Measurements from ENCODE around the gene RCOR2.

Gene RCOR2

DNA sequence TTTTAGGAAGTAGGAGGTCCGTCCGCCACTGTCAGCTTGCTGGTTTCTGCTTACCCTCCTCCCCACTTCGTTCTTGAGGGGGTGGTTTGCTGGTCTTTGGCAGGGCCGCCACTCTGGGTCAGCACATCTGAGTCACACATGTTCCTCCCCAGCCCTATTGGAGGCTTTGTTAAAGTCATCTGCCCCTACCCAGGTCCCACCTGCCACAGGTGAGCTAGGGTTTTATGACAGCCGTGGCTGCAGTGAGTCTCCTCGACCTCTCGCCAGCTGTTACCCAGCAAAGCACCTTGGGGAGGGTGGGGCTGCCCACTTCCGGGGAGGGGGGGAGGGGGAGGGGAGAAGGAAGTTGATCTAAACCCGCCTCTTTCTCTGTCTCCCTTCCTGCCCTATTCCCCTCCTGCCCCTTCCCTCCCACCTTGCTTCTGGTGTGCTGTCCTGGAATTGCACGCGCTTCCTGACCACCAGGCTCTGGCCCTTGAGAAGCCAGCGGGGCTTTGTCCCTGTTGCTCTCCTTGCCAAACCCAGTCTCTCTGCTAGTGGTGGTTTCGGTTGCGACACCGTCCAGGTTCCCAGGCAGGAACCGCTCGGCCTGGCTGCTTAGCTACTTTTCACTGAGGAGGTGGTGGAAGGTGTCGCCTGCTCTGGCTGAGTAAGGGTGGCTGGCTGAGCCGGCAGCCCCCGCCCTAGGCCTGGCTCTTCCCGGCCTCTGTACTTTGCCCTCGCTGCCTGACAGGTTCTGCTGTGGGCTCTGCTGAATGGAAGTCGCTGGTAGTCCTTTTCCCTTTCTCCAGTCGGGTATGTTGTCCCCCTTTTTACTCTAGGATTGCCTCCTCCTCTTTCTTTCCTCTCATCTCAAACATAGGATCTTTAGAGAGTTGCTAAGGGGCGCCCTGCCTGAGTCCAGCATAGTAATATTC, 28.5 kb downstream of the RCOR2 start:
- peak overlapping the region; percentile 19 to 64; a peak in 3 of 4 replicates for H3K4me3 ChIP-seq (ENCODE audit: low read depth in 1 of 2, low read length in 2 of 2)
- no peaks in the 10 kb centered on the region for H3K27me3 ChIP-seq (ENCODE audit: insufficient read depth, low read length, poor library complexity)
- peaks cover 35% of the 10 kb centered on the region for H3K4me1 ChIP-seq (ENCODE audit: insufficient read depth, low read length)
- ATAC-seq (ENCODE audit: insufficient read depth, low read depth) (peak; percentile 91), DNase-seq (peak; percentile 82)
- H3K4me2 ChIP-seq (ENCODE audit: insufficient read depth, low read length), result peak overlapping the region; percentile 86
- peaks cover 75% of the 10 kb centered on the region for H4K20me1 ChIP-seq (ENCODE audit: insufficient read depth, low read length)
- H3K9me3 ChIP-seq (ENCODE audit: insufficient read depth, low read length, severe bottlenecking), result no peaks in the 10 kb centered on the region
- peak overlapping the region; percentile 90 for H3K27ac ChIP-seq (ENCODE audit: low read length)
- peak overlapping the region; percentile 60 for H3K9ac ChIP-seq (ENCODE audit: low read depth, low read length)
- TF ChIP-seq, protein P1, sequence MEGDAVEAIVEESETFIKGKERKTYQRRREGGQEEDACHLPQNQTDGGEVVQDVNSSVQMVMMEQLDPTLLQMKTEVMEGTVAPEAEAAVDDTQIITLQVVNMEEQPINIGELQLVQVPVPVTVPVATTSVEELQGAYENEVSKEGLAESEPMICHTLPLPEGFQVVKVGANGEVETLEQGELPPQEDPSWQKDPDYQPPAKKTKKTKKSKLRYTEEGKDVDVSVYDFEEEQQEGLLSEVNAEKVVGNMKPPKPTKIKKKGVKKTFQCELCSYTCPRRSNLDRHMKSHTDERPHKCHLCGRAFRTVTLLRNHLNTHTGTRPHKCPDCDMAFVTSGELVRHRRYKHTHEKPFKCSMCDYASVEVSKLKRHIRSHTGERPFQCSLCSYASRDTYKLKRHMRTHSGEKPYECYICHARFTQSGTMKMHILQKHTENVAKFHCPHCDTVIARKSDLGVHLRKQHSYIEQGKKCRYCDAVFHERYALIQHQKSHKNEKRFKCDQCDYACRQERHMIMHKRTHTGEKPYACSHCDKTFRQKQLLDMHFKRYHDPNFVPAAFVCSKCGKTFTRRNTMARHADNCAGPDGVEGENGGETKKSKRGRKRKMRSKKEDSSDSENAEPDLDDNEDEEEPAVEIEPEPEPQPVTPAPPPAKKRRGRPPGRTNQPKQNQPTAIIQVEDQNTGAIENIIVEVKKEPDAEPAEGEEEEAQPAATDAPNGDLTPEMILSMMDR (IDR thresholded peaks at IDR 0.05; ENCODE audit: borderline replicate concordance, extremely low read depth, low read length, poor library complexity, severe bottlenecking), result no peak
- no peak for TF ChIP-seq EZH2 (IDR thresholded peaks at IDR 0.05; ENCODE audit: borderline replicate concordance, low read depth, low read length, severe bottlenecking)
- peaks cover 26% of the 10 kb centered on the region for H3K36me3 ChIP-seq (ENCODE audit: insufficient read depth, low read length)
- H2AFZ ChIP-seq (ENCODE audit: low read depth, low read length), result peak overlapping the region; percentile 77
- H3K79me2 ChIP-seq (ENCODE audit: insufficient read depth, low read length), result peaks cover 91% of the 10 kb centered on the region

DNA sequence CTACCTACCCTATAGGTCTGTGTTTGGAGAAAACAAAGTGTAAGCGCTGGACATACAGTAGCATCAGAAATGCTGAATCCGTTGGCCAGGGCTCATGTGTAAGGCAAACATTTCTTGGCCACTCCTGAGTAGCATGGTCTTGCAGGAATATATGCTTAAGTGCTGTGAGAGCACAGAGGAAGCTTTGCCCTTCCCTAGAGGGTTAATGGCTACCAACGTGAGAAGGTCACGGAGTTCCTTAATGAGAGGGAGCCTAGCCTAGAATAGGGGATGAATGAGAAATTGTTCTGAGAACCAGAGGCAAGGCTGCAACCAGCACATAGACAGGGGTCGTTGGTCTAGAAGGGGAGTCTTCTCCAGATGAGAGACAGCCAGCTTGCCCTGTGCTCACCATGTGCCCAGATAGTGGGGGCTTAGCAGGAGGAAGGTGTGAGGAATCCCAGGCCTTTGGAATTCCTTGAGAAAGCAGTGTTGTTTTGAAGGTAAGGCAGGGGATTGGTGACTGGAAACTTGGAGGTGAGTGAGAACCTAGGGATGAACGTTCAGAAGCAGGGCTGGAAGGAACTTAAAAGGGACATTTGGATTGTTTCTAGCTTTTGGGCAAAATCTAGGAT, 29.5 kb downstream of the RCOR2 start:
- peaks cover 80% of the 10 kb centered on the region for H4K20me1 ChIP-seq (ENCODE audit: insufficient read depth, low read length)
- H3K4me1 ChIP-seq (ENCODE audit: insufficient read depth, low read length), result peaks cover 35% of the 10 kb centered on the region
- H3K9ac ChIP-seq (ENCODE audit: low read depth, low read length), result peak overlapping the region; percentile 23
- DNase-seq, result no peak
- TF ChIP-seq, protein P1 (IDR thresholded peaks at IDR 0.05; ENCODE audit: borderline replicate concordance, extremely low read depth, low read length, poor library complexity, severe bottlenecking), result no peak
- TF ChIP-seq EZH2 (IDR thresholded peaks at IDR 0.05; ENCODE audit: borderline replicate concordance, low read depth, low read length, severe bottlenecking), result no peak
- H3K4me2 ChIP-seq (ENCODE audit: insufficient read depth, low read length), result peak overlapping the region; percentile 86
- peaks cover 94% of the 10 kb centered on the region for H3K79me2 ChIP-seq (ENCODE audit: insufficient read depth, low read length)
- H3K27me3 ChIP-seq (ENCODE audit: insufficient read depth, low read length, poor library complexity), result no peaks in the 10 kb centered on the region
- peak overlapping the region in 1 of 2 experiments; percentile 64; a peak in 2 of 4 replicates for H3K4me3 ChIP-seq (ENCODE audit: low read depth in 1 of 2, low read length in 2 of 2)
- no peak overlapping the region for H2AFZ ChIP-seq (ENCODE audit: low read depth, low read length)
- no peaks in the 10 kb centered on the region for H3K9me3 ChIP-seq (ENCODE audit: insufficient read depth, low read length, severe bottlenecking)
- H3K36me3 ChIP-seq (ENCODE audit: insufficient read depth, low read length), result peaks cover 30% of the 10 kb centered on the region
- no peak for ATAC-seq (ENCODE audit: insufficient read depth, low read depth)
- peak overlapping the region; percentile 66 for H3K27ac ChIP-seq (ENCODE audit: low read length)

DNA sequence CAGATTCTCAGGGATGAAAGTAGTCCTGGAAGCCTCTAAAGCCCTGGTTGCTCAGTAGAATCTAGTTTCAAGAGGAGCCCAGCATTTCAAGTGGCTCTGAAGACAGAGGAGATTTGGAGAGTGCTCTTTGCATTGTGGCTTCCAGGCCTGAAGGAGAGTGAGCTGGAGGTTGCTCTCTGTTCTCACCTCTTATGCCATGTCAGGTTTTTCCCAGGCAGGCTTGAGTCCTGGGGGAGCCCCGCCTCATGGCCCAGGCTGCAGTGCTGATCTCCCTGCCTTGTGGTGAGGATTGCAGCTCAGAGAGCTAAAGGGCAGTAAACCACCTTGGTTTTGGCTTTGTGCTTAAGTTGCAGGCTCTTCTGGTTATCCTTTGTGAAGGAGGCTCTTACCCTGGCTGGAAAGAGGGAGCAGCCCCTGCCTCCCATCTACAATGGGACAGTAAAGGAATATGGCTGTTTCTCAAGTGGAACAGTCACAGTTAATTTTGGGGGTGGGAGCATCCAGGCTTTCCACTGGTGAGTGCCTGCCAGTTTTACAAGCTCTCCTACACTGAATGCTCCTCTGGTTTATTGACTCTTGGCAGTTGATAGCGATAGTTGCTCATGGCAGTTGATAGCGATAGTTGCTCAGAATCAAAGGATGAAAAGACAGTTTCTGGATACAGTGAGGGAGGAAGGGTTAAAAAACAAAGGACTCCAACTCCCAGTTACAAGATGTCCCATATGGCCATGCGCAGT, 32.6 kb downstream of the RCOR2 start:
- H3K27me3 ChIP-seq (ENCODE audit: insufficient read depth, low read length, poor library complexity), result no peaks in the 10 kb centered on the region
- H3K27ac ChIP-seq (ENCODE audit: low read length), result no peak overlapping the region
- no peak for TF ChIP-seq EZH2 (IDR thresholded peaks at IDR 0.05; ENCODE audit: borderline replicate concordance, low read depth, low read length, severe bottlenecking)
- TF ChIP-seq, protein P1 (IDR thresholded peaks at IDR 0.05; ENCODE audit: borderline replicate concordance, extremely low read depth, low read length, poor library complexity, severe bottlenecking), result no peak
- peaks cover 89% of the 10 kb centered on the region for H3K79me2 ChIP-seq (ENCODE audit: insufficient read depth, low read length)
- H3K4me1 ChIP-seq (ENCODE audit: insufficient read depth, low read length), result peaks cover 34% of the 10 kb centered on the region
- no peak overlapping the region for H3K4me2 ChIP-seq (ENCODE audit: insufficient read depth, low read length)
- H3K4me3 ChIP-seq (ENCODE audit: low read depth in 1 of 2, low read length in 2 of 2), result no peak overlapping the region
- H4K20me1 ChIP-seq (ENCODE audit: insufficient read depth, low read length), result peaks cover 75% of the 10 kb centered on the region
- DNase-seq, result no peak
- H2AFZ ChIP-seq (ENCODE audit: low read depth, low read length), result no peak overlapping the region
- peaks cover 7% of the 10 kb centered on the region for H3K36me3 ChIP-seq (ENCODE audit: insufficient read depth, low read length)
- H3K9me3 ChIP-seq (ENCODE audit: insufficient read depth, low read length, severe bottlenecking), result no peaks in the 10 kb centered on the region
- no peak overlapping the region for H3K9ac ChIP-seq (ENCODE audit: low read depth, low read length)
- no peak for ATAC-seq (ENCODE audit: insufficient read depth, low read depth)

Data from DND-41 (cell line).